CD4-positive, alpha-beta T cell (primary cell): ENCODE measurements around the gene MAP3K6. TPM values are rescaled to one million over a fixed set of nuclear protein-coding genes. Genes with fewer than 3 reads are reported as not detected.

ENCODE experiments used
- ATAC-seq: fragments of 200-7000 bp; cut with Tn5 transposase; one replicate; pipeline ENCODE4 v1.10.0; 2022; ENCODE audit warnings: mild to moderate bottlenecking; ENCODE audit not compliant: poor library complexity
- CTCF ChIA-PET: fragments of 350-600 bp; sonication (Branson Sonifier 250); formaldehyde crosslinking; loops from one replicate; lab custom pipeline; 2021; ENCODE audit warnings: antibody characterized with exemption, inconsistent platforms; lab: Charles Lee
- POLR2A ChIA-PET: fragments of 350-600 bp; sonication (Branson Sonifier 250); formaldehyde crosslinking; loops from one replicate; lab custom pipeline; 2021; ENCODE audit warnings: antibody characterized with exemption, inconsistent platforms; lab: Charles Lee
- DNase-seq, 14 experiments: peaks; one replicate each; pipeline ENCODE4 v3.0.0-alpha.2; 2013 to 2020; ENCODE audit warnings: mixed read lengths in 2 of 14
- H3K27ac ChIP-seq, 2 donors: one replicate each; pipeline versions ENCODE4 v1.5.1 to v1.7.0; 2013; ENCODE audit warnings: low read length in 2 of 2, low read depth in 1 of 2, mild to moderate bottlenecking in 1 of 2
- H3K27me3 ChIP-seq, 2 experiments: 1 replicate in 1 of 2; 2 replicates in 1 of 2; pipeline versions ENCODE4 v1.6.1 to v1.7.0; 2013; ENCODE audit warnings: low read length in 2 of 2, control low read depth in 1 of 2, mild to moderate bottlenecking in 1 of 2, moderate library complexity in 1 of 2; ENCODE audit not compliant: insufficient read depth in 2 of 2, control insufficient read depth in 1 of 2
- H3K36me3 ChIP-seq: one replicate; pipeline ENCODE4 v1.6.1; 2013; ENCODE audit warnings: low read length, control low read depth; ENCODE audit not compliant: insufficient read depth
- H3K4me1 ChIP-seq: one replicate; pipeline ENCODE4 v1.6.1; 2013; ENCODE audit warnings: low read length, control low read depth; ENCODE audit not compliant: insufficient read depth
- H3K4me3 ChIP-seq: one replicate; pipeline ENCODE4 v1.5.1; 2013; ENCODE audit warnings: mild to moderate bottlenecking, low read length, moderate library complexity
- H3K9me3 ChIP-seq, 2 experiments: 1 replicate in 1 of 2; 2 replicates in 1 of 2; pipeline versions ENCODE4 v1.6.1 to v1.7.0; 2013; ENCODE audit warnings: low read length in 2 of 2, mild to moderate bottlenecking in 2 of 2, control low read depth in 1 of 2, moderate library complexity in 1 of 2; ENCODE audit not compliant: control insufficient read depth in 1 of 2, insufficient read depth in 1 of 2
- H3K27ac Mint-ChIP-seq: one replicate; pipeline ENCODE4 v1.8.0; 2020; ENCODE audit warnings: mixed read lengths
- H3K27me3 Mint-ChIP-seq: one replicate; pipeline ENCODE4 v1.8.0; 2021; ENCODE audit warnings: mixed read lengths
- H3K36me3 Mint-ChIP-seq: one replicate; pipeline ENCODE4 v1.8.0; 2021; ENCODE audit warnings: low read depth, mixed read lengths
- H3K4me1 Mint-ChIP-seq: one replicate; pipeline ENCODE4 v1.8.0; 2021; ENCODE audit warnings: low read depth, mixed read lengths
- H3K4me3 Mint-ChIP-seq: one replicate; pipeline ENCODE4 v1.8.0; 2020; ENCODE audit warnings: mild to moderate bottlenecking, mixed read lengths
- H3K9me3 Mint-ChIP-seq: one replicate; pipeline ENCODE4 v1.8.0; 2020; ENCODE audit warnings: mixed read lengths
- CTCF ChIP-seq: fragments of 200-600 bp; IDR thresholded peaks from one replicate; pipeline ENCODE4 v1.8.0; 2022; ENCODE audit warnings: antibody characterized with exemption, mild to moderate bottlenecking
- intact Hi-C, 2 experiments: fragments of 100-400 bp; cut with DNase I in 1 of 2; cut with micrococcal nuclease in 1 of 2; formaldehyde crosslinking; loops; one replicate each; pipeline versions ENCODE4 v1.15.1 to v1.9.0; 2023 to 2025; cut with DNase I, micrococcal nuclease
- total RNA-seq, 174 experiments: library from RNA in 2 of 174; stranded (reverse) in 2 of 174; gene quantifications; one replicate each; pipeline ENCODE4 v1.2.3 and lab custom pipeline; 2021 to 2026

Gene MAP3K6
- total RNA-seq, 2 experiments from 2014 or later, result 8.5 to 8.8 TPM

DNA sequence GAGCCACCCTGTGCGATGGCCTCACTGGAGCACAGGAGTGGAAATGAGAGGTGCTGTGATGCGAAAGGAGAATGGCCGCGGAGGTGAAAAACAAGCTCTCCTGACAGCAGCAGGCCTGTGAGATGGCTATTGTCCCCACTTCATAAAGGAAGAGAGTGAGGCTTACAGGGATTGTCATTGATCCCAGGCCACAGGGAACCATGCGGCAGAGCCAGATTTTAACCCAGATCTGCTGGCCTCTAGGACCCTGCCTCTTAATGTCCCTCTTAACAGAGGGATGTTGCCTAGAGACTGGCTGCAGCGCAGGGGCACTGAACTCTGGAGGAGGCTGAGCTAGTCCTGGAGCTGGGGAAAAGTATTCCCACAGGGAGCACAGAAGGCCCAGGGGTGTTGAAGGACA is 28.0 kb downstream of the MAP3K6 start:
- Histone ChIP-seq H3K9me3 (no peaks in the 10 kb centered on the region), H3K4me3 (no peak overlapping the region), H3K4me1 (peaks cover 36% of the 10 kb centered on the region), H3K27ac (no peak overlapping the region), H3K27me3 (no peaks in the 10 kb centered on the region), H3K36me3 (peaks cover 36% of the 10 kb centered on the region)
- Mint-ChIP-seq H3K4me1 (peaks cover 47% of the 10 kb centered on the region), H3K27me3 (no peaks in the 10 kb centered on the region), H3K4me3 (peak overlapping the region; percentile 75), H3K36me3 (peaks cover 52% of the 10 kb centered on the region), H3K27ac (peak overlapping the region; percentile 94), H3K9me3 (no peaks in the 10 kb centered on the region)
- ChIA-PET POLR2A (interaction anchor here (6.3 kb wide), 1 partner anchor 19 kb away, joined by 56 read pairs; no protein-coding TSS in a partner anchor), CTCF (interaction anchor here (1.7 kb wide), 1 partner anchor 19 kb away, joined by 5 read pairs; no protein-coding TSS in a partner anchor)
- no peak for ATAC-seq
- intact Hi-C loops, result no loop called here
- no peak for TF ChIP-seq CTCF
- no peak for DNase-seq

- Histone ChIP-seq H3K27me3 (no peaks in the 10 kb centered on the region), H3K36me3 (peaks cover 56% of the 10 kb centered on the region), H3K4me3 (no peak overlapping the region), H3K4me1 (peaks cover 43% of the 10 kb centered on the region), H3K27ac (no peak overlapping the region), H3K9me3 (no peaks in the 10 kb centered on the region)
- peaks cover 41% of the 10 kb centered on the region for H3K4me1 Mint-ChIP-seq
- TF ChIP-seq CTCF, result no peak
- peaks cover 54% of the 10 kb centered on the region for H3K36me3 Mint-ChIP-seq
- ChIA-PET CTCF (interaction anchor here (1.6 kb wide), 1 partner anchor 21 kb away, joined by 5 read pairs; no protein-coding TSS in a partner anchor), POLR2A (no interaction called here)
- no peak for ATAC-seq
- H3K27ac Mint-ChIP-seq, result no peak overlapping the region
- H3K9me3 Mint-ChIP-seq, result no peaks in the 10 kb centered on the region
- no peak overlapping the region for H3K4me3 Mint-ChIP-seq
- H3K27me3 Mint-ChIP-seq, result no peaks in the 10 kb centered on the region
- no peak for DNase-seq
- intact Hi-C loops, result no loop called here
Observed at GRCh38 chr1:27336756-27337155, 30.0 kb downstream of the MAP3K6 start.

DNA sequence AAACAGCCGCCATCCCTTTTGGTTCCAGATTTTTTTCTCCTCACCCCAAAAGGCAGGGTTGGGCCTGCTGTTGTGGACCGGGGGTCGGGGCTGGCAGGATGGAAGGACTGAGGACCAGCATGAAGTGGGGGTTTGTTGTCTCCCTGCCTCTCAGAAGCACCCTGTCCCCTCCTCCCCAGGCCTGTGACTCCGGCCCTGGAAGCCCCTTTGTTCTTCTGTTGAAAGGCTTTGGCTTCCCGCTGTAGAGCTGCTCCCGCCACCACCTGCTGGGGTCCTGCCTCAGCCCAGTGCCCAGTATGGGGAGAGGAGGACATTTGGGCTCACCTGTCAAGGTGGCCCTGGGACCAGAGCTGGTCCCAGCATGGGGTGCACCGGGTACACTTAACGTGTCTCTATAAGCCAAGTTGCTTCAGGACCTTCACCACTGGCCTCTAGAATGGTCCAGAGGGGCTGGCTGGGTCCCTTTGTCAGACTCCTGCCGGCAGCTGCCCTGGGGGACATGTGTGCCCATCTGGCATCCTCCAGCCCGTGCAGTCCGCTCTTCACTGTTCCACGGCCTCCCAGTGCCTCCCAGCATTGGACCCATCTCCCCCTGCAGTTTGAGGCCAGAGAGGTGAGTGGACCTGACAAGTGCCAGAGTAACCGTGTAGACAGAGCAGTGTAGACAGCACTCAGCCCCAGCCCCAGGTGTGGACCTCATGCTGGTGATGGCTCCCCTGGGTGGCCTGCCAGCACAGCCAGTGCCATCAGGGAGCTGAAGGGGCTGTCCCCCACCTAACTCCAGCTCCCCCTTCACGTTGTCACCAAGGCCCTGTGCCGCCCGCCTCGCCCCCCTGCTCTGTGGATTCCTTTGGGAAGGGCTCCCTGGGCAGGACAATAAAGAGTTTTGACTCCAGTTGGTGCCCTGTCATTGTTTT is 31.0 kb downstream of the MAP3K6 start:
- no peak for DNase-seq
- Histone ChIP-seq H3K4me1 (peaks cover 41% of the 10 kb centered on the region), H3K27ac (no peak overlapping the region), H3K36me3 (peaks cover 66% of the 10 kb centered on the region), H3K27me3 (no peaks in the 10 kb centered on the region), H3K9me3 (no peaks in the 10 kb centered on the region), H3K4me3 (no peak overlapping the region)
- H3K4me1 Mint-ChIP-seq, result peaks cover 31% of the 10 kb centered on the region
- H3K4me3 Mint-ChIP-seq, result no peak overlapping the region
- H3K36me3 Mint-ChIP-seq, result peaks cover 55% of the 10 kb centered on the region
- no peak overlapping the region for H3K27ac Mint-ChIP-seq
- no peak for TF ChIP-seq CTCF
- CTCF ChIA-PET, result interaction anchor here (1.6 kb wide), 1 partner anchor 22 kb away, joined by 5 read pairs; no protein-coding TSS in a partner anchor
- intact Hi-C loops, result no loop called here
- H3K27me3 Mint-ChIP-seq, result no peaks in the 10 kb centered on the region
- POLR2A ChIA-PET, result no interaction called here
- no peak for ATAC-seq
- no peaks in the 10 kb centered on the region for H3K9me3 Mint-ChIP-seq
